ENCODE results near the gene EXOC6B. TPM values are rescaled to one million over a fixed set of nuclear protein-coding genes. Genes with fewer than 3 reads are reported as not detected.

EXOC6B gene
- total and polyA plus RNA-seq, 12 donors, result 16.3 to 243 (median 144) TPM

- H3K4me1 ChIP-seq, result peaks cover 0 to 17% (median 0%) of the 10 kb centered on the region in 9 donors
- no peak overlapping the region for H3K27ac ChIP-seq
- H3K4me3 ChIP-seq, result no peak overlapping the region
- no peak for ATAC-seq
- TF ChIP-seq CTCF (IDR thresholded peaks at IDR 0.05), result no peak
- WGBS, 2 donors, result 85 to 88% methylated on average over 3 of the region's 3 CpGs
- H3K27me3 ChIP-seq, result no peaks in the 10 kb centered on the region
- no peaks in the 10 kb centered on the region for H3K9me3 ChIP-seq
- no peaks in the 10 kb centered on the region for H3K36me3 ChIP-seq
- intact Hi-C loops (cut with DNase I), result no loop called here
- no peak for DNase-seq
Observed at GRCh38 chr2:72830273-72830672, 4.4 kb upstream of the EXOC6B start.

GRCh38 chr2:72828840-72829507 is 3.1 kb upstream of the EXOC6B start:
- no peak for TF ChIP-seq CTCF (IDR thresholded peaks at IDR 0.05)
- peak overlapping the region in 2 of 10 donors; percentile 33 to 35 for H3K27ac ChIP-seq
- WGBS, 2 donors, result 85 to 87% methylated on average over 6 of the region's 6 CpGs
- intact Hi-C loops (cut with DNase I), result loop anchor here in 1 of 10 donors (5.0 kb wide), 1 partner anchor 37 kb away; no protein-coding TSS in a partner anchor
- ATAC-seq (no peak), DNase-seq (no peak)
- peaks cover 3 to 25% (median 10%) of the 10 kb centered on the region in 9 donors for H3K4me1 ChIP-seq
- H3K36me3 ChIP-seq, result no peaks in the 10 kb centered on the region
- H3K4me3 ChIP-seq, result no peak overlapping the region
- H3K9me3 ChIP-seq, result no peaks in the 10 kb centered on the region
- H3K27me3 ChIP-seq, result no peaks in the 10 kb centered on the region

- TF ChIP-seq CTCF (IDR thresholded peaks at IDR 0.05), result no peak
- no peak overlapping the region for H3K4me3 ChIP-seq
- 44 to 47% methylated on average over 5 of the region's 5 CpGs for WGBS, 2 donors
- H3K9me3 ChIP-seq, result no peaks in the 10 kb centered on the region
- ATAC-seq (no peak), DNase-seq (no peak)
- H3K36me3 ChIP-seq, result no peaks in the 10 kb centered on the region
- H3K27ac ChIP-seq, result peak overlapping the region in 4 of 10 donors; percentile 19 to 35 (median 32)
- intact Hi-C loops (cut with DNase I), result loop anchor here in 2 of 10 donors (2.0 to 5.0 kb wide), 2 partner anchors 36 to 51 kb away; no protein-coding TSS in a partner anchor
- peaks cover 3 to 34% (median 13%) of the 10 kb centered on the region in 9 donors for H3K4me1 ChIP-seq
- H3K27me3 ChIP-seq, result no peaks in the 10 kb centered on the region
Observed at GRCh38 chr2:72827966-72828646, 2.3 kb upstream of the EXOC6B start.

- Histone ChIP-seq H3K36me3 (no peaks in the 10 kb centered on the region), H3K4me1 (peaks cover 3 to 38% (median 13%) of the 10 kb centered on the region in 9 donors), H3K9me3 (no peaks in the 10 kb centered on the region), H3K27ac (peak overlapping the region in 1 of 10 donors; percentile 32), H3K27me3 (no peaks in the 10 kb centered on the region), H3K4me3 (no peak overlapping the region)
- no peak for ATAC-seq
- 89 to 98% methylated on average over 1 of the region's 1 CpG for WGBS, 2 donors
- intact Hi-C loops (cut with DNase I), result loop anchor here in 2 of 10 donors (2.0 to 5.0 kb wide), 2 partner anchors 35 to 51 kb away; no protein-coding TSS in a partner anchor
- no peak for DNase-seq
- no peak for TF ChIP-seq CTCF (IDR thresholded peaks at IDR 0.05)
Observed at GRCh38 chr2:72827487-72827886, 1.7 kb upstream of the EXOC6B start.

Data from heart right ventricle (tissue), 16 donors.